Caco-2 (cell line): Measurements from ENCODE around the gene CFAP68. TPM values are rescaled to one million over a fixed set of nuclear protein-coding genes. Genes with fewer than 3 reads are reported as not detected.

Experiments
- Bru-seq: library from RNA; stranded (reverse); fragments of 400-500 nt; gene quantifications from one replicate; lab custom pipeline; 2021; lab: Mats Ljungman, UMichigan
- BruChase-seq, 2 experiments: library from RNA; stranded (reverse); fragments of 400-500 nt; gene quantifications; one replicate each; lab custom pipeline; 2021; lab: Mats Ljungman, UMichigan
- BruUV-seq: library from RNA; stranded (reverse); fragments of 400-500 nt; replicated peaks from 2 replicates; lab custom pipeline; 2021; lab: Mats Ljungman, UMichigan
- CTCF ChIA-PET: fragments of 300-600 bp; sonication (Branson Sonifier 250); formaldehyde crosslinking; loops from one replicate; lab custom pipeline; 2022; ENCODE audit warnings: antibody characterized with exemption; lab: Charles Lee
- POLR2A ChIA-PET: fragments of 300-600 bp; sonication (Branson Sonifier 250); formaldehyde crosslinking; loops from one replicate; lab custom pipeline; 2022; ENCODE audit warnings: antibody characterized with exemption; lab: Charles Lee
- DNase-seq, 2 experiments: peaks; one replicate each; pipeline versions ENCODE4 v3.0.0 to v3.0.0-alpha.2; 2020 to 2022
- H3K27me3 ChIP-seq: replicated peaks from 2 replicates; pipeline ENCODE4 v1.6.0; 2011; ENCODE audit warnings: low read length; ENCODE audit not compliant: control insufficient read depth, insufficient read depth
- H3K36me3 ChIP-seq: 2 replicates; pipeline ENCODE4 v1.5.1; 2011; ENCODE audit warnings: low read length; ENCODE audit not compliant: control insufficient read depth, insufficient read depth
- H3K4me1 ChIP-seq: fragments of 250-450 bp; sonication (Bioruptor Pico); 2 replicates; pipeline ENCODE4 v1.5.1; 2020; ENCODE audit warnings: mild to moderate bottlenecking
- H3K4me3 ChIP-seq: 2 replicates; pipeline ENCODE4 v1.5.1; 2011; ENCODE audit warnings: low read depth, mild to moderate bottlenecking, control low read depth, low read length
- H3K9me3 ChIP-seq: fragments of 250-450 bp; sonication (Bioruptor Pico); 2 replicates; pipeline ENCODE4 v1.5.1; 2020; ENCODE audit warnings: mild to moderate bottlenecking, moderate library complexity
- H3K27ac Mint-ChIP-seq: one replicate; pipeline ENCODE4 v1.8.0; 2022; ENCODE audit warnings: mixed read lengths; ENCODE audit not compliant: unreplicated experiment
- H3K27me3 Mint-ChIP-seq: one replicate; pipeline ENCODE4 v1.8.0; 2022; ENCODE audit warnings: mixed read lengths; ENCODE audit not compliant: insufficient read depth, unreplicated experiment
- H3K36me3 Mint-ChIP-seq: one replicate; pipeline ENCODE4 v1.8.0; 2022; ENCODE audit warnings: mild to moderate bottlenecking, mixed read lengths; ENCODE audit not compliant: insufficient read depth, unreplicated experiment
- H3K4me1 Mint-ChIP-seq: one replicate; pipeline ENCODE4 v1.8.0; 2022; ENCODE audit warnings: low read depth, mixed read lengths; ENCODE audit not compliant: unreplicated experiment
- H3K4me3 Mint-ChIP-seq: one replicate; pipeline ENCODE4 v1.8.0; 2022; ENCODE audit warnings: mild to moderate bottlenecking, moderate library complexity, mixed read lengths; ENCODE audit not compliant: unreplicated experiment
- H3K9me3 Mint-ChIP-seq: one replicate; pipeline ENCODE4 v1.8.0; 2022; ENCODE audit warnings: mixed read lengths; ENCODE audit not compliant: unreplicated experiment
- intact Hi-C: fragments of 100-400 bp; cut with micrococcal nuclease; formaldehyde crosslinking; loops from one replicate; pipeline ENCODE4 v1.10.0; 2022; ENCODE audit not compliant: unreplicated experiment
- long read RNA-seq: library from polyadenylated mRNA; stranded (forward); transcript quantifications from one replicate; pipeline ENCODE4 v2.0.0, GENCODE V29; 2022
- total RNA-seq: library from RNA; stranded (reverse); gene quantifications from 2 replicates; pipeline ENCODE4 v1.2.3, GENCODE V29; 2022
- TF ChIP-seq, protein P1 (sequence below), 2 experiments: fragments of 200-600 bp in 1 of 2; IDR thresholded peaks; 1 replicate in 1 of 2; 2 replicates in 1 of 2; pipeline versions ENCODE4 v1.5.1 to v1.8.0; 2011 to 2022; ENCODE audit warnings: antibody characterized with exemption in 1 of 2, control low read depth in 1 of 2, inconsistent platforms in 1 of 2, low read depth in 1 of 2, low read length in 1 of 2, mild to moderate bottlenecking in 1 of 2, moderate library complexity in 1 of 2; ENCODE audit not compliant: insufficient read depth in 1 of 2, severe bottlenecking in 1 of 2, unreplicated experiment in 1 of 2

Gene CFAP68, protein sequence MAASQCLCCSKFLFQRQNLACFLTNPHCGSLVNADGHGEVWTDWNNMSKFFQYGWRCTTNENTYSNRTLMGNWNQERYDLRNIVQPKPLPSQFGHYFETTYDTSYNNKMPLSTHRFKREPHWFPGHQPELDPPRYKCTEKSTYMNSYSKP
- total RNA-seq (69.8 and 71.4 TPM in 2 replicates), Bru-seq, nascent RNA (percentile 75 among the genes with signal in this experiment), BruChase-seq, experiment 1, labeled RNA remaining after a 2-hour chase (percentile 64 among the genes with signal in this experiment), BruChase-seq, experiment 2, labeled RNA remaining after a 6-hour chase (percentile 80 among the genes with signal in this experiment)
- long read RNA-seq, transcript C11orf1-201 (4 exons, 2,885 nt): major isoform, 28 of 37 reads
- long read RNA-seq, partial matches to known transcripts: 0 of 37 reads
- long read RNA-seq, other reads (novel, unspliced or antisense): 2 of 37 reads

DNA sequence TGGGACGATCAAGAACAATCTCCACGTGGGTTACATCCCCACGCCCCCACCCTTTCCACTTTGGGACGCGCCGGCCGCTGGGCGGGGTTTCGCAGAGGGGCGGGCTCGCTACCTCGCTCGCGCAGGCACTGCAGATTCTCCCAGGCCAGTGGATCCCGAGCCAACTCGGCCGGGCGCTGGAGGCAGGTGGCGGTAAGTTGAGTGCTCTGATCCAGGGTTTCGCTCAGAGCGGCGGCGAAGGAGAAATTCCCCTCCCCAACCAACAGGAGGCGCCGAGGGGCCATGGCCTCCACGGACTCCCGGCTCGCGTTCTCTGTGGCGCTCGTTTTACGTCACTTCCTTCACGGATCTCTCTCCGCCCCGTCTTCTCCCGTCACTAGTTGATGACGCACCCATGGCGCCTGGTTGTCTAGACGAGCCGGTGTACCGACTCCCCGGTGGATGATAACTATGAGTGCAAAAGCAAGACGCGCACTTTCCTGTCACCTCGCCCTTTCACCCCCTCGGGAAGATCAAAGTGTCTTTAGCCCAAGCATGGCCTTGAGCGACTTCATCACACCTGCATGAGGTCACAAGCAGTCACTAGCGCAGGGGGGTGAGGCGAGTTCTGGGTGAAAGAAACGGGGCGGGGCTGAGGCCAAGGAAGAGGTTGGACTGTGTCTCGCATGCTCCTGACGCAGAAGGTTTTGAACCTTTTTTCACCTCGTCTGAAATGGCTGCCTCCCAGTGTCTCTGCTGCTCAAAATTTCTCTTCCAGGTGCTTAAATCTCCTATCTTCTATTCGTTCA lies at the start of gene CFAP68, which contains the start of gene FDXACB1:
CFAP68 (plus strand) TSS at position 693 of the 788 bp plus-strand sequence; CDS start at position 713, 20 bp downstream.
FDXACB1 (minus strand) TSS at position 317 of the 788 bp plus-strand sequence; CDS start at position 284, 33 bp downstream.
- POLR2A ChIA-PET: interaction anchor here (1.2 to 1.3 kb wide), 2 partner anchors 40 to 48 kb away, joined by 3 to 5 read pairs; partner anchors contain the start of gene C11orf52

DNA sequence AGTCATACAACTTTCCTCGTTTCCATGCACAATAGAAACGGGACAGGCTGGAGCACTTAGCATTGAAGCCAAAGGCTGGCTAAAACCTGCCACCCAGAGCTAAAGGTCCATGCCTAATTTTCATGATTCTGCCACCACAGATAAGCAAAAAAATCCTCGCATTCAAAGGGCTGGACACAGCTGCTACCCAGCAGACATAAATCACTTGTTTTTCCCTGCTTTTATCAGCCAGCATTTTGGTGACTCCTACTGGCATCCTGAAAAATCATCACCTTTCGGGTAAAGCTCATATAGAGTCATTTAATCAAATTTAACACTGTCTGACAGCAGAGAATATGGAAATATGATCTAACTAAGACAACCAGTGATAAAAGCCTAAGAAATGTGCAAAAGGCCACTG lies 45.8 kb upstream of the CFAP68 start:
- Mint-ChIP-seq H3K4me3 (no peak overlapping the region), H3K36me3 (peaks cover 12% of the 10 kb centered on the region), H3K9me3 (no peaks in the 10 kb centered on the region), H3K27ac (no peak overlapping the region), H3K27me3 (no peaks in the 10 kb centered on the region), H3K4me1 (peaks cover 11% of the 10 kb centered on the region)
- Histone ChIP-seq H3K9me3 (no peaks in the 10 kb centered on the region), H3K4me3 (no peak overlapping the region), H3K27me3 (no peaks in the 10 kb centered on the region), H3K4me1 (peaks cover 9% of the 10 kb centered on the region; the same call in 1 of the 2 replicates), H3K36me3 (peaks cover 4% of the 10 kb centered on the region; the same call in 1 of the 2 replicates)
- no TSS peak for BruUV-seq
- intact Hi-C loops: loop anchor here (1.0 to 2.0 kb wide), 2 partner anchors 33 to 56 kb away; no protein-coding TSS in a partner anchor
- TF ChIP-seq, protein P1, sequence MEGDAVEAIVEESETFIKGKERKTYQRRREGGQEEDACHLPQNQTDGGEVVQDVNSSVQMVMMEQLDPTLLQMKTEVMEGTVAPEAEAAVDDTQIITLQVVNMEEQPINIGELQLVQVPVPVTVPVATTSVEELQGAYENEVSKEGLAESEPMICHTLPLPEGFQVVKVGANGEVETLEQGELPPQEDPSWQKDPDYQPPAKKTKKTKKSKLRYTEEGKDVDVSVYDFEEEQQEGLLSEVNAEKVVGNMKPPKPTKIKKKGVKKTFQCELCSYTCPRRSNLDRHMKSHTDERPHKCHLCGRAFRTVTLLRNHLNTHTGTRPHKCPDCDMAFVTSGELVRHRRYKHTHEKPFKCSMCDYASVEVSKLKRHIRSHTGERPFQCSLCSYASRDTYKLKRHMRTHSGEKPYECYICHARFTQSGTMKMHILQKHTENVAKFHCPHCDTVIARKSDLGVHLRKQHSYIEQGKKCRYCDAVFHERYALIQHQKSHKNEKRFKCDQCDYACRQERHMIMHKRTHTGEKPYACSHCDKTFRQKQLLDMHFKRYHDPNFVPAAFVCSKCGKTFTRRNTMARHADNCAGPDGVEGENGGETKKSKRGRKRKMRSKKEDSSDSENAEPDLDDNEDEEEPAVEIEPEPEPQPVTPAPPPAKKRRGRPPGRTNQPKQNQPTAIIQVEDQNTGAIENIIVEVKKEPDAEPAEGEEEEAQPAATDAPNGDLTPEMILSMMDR (IDR thresholded peaks at IDR 0.05; ENCODE audit: insufficient read depth in 1 of 2, low read depth in 1 of 2, low read length in 1 of 2, severe bottlenecking in 1 of 2, unreplicated experiment in 1 of 2): peak; percentile 24 to 42
- ChIA-PET CTCF (interaction anchor here (0.6 to 2.5 kb wide), 11 partner anchors 10 to 247 kb away, joined by 3 to 14 read pairs (median 5); partner anchors contain the start of gene PPP2R1B), POLR2A (interaction anchor here (0.5 to 1.0 kb wide), 2 partner anchors 68 to 230 kb away, joined by 3 to 4 read pairs; partner anchors contain the start of gene PPP2R1B)
- peak in 1 of 2 experiments; percentile 25 for DNase-seq

More for the DNA sequence above, at the start of gene CFAP68, which contains the start of gene FDXACB1:
- intact Hi-C loops: loop anchor here (1.0 to 2.0 kb wide), 9 partner anchors 8 to 207 kb away; partner anchors contain the start of genes ALG9, C11orf52, DLAT and NKAPD1
- peaks cover 6% of the 10 kb centered on the region; the same call in 1 of the 2 replicates for H3K4me1 ChIP-seq
- no peaks in the 10 kb centered on the region for H3K27me3 Mint-ChIP-seq
- H3K4me3 ChIP-seq: peak within 1 kb of the TSS; percentile 51
- peak within 1 kb of the TSS; percentile 97 for H3K27ac Mint-ChIP-seq
- peak within 1 kb of the TSS; percentile 86 for H3K4me3 Mint-ChIP-seq
- H3K9me3 ChIP-seq: no peaks in the 10 kb centered on the region
- H3K9me3 Mint-ChIP-seq: no peaks in the 10 kb centered on the region
- H3K36me3 ChIP-seq: no peaks in the 10 kb centered on the region
- TF ChIP-seq, protein P1 (IDR thresholded peaks at IDR 0.05; ENCODE audit: insufficient read depth in 1 of 2, low read depth in 1 of 2, low read length in 1 of 2, severe bottlenecking in 1 of 2, unreplicated experiment in 1 of 2): peak; percentile 99
- peak; percentile 100 for DNase-seq
- no peaks in the 10 kb centered on the region for H3K27me3 ChIP-seq
- no TSS peak for BruUV-seq
- H3K4me1 Mint-ChIP-seq: peaks cover 8% of the 10 kb centered on the region
- CTCF ChIA-PET: interaction anchor here (0.8 to 1.8 kb wide), 7 partner anchors 33 to 145 kb away, joined by 3 to 27 read pairs (median 4); partner anchors contain the start of genes C11orf52 and CRYAB
- H3K36me3 Mint-ChIP-seq: peaks cover 13% of the 10 kb centered on the region
